HCT116 (cell line): ENCODE data around the gene BRD7. TPM values are rescaled to one million over a fixed set of nuclear protein-coding genes. Genes with fewer than 3 reads are reported as not detected.

ENCODE experiments used
- ATAC-seq: fragments of 200-7000 bp; cut with Tn5 transposase; 2 replicates; pipeline ENCODE4 v1.9.1; 2020; ENCODE audit warnings: mild to moderate bottlenecking, moderate library complexity
- BruUV-seq: library from RNA; stranded (reverse); fragments of 400-500 nt; replicated peaks from 2 replicates; lab custom pipeline; 2021; lab: Mats Ljungman, UMichigan
- CTCF ChIA-PET: fragments of 300-600 bp; sonication (Branson Sonifier 250); formaldehyde crosslinking; loops from one replicate; lab custom pipeline; 2021; ENCODE audit warnings: antibody characterized with exemption; lab: Charles Lee
- POLR2A ChIA-PET: fragments of 300-600, 350-600 bp; sonication (Branson Sonifier 250); formaldehyde crosslinking; loops from one replicate; lab custom pipeline; 2021; ENCODE audit warnings: antibody characterized with exemption; lab: Charles Lee
- RAD21 ChIA-PET, 2 experiments: fragments of 300-600 bp; sonication (Branson Sonifier 250); formaldehyde crosslinking; loops; one replicate each; lab custom pipeline; 2023; ENCODE audit warnings: low total read pairs in 2 of 2; ENCODE audit not compliant: uncharacterized antibody in 2 of 2, unreplicated experiment in 2 of 2, low non-redundant PET in 1 of 2; lab: Charles Lee
- DNase-seq: peaks from one replicate; pipeline ENCODE4 v3.0.0-alpha.2; 2010; ENCODE audit warnings: low read depth, low spot score
- H2AFZ ChIP-seq: fragments of 200-600 bp; shearing (Covaris generic), sonication (generic); 2 replicates; pipeline ENCODE4 v1.6.1; 2017; ENCODE audit warnings: low read depth, mixed run types, mixed read lengths, antibody characterized with exemption, low read length; ENCODE audit not compliant: poor library complexity, severe bottlenecking
- H3K27ac ChIP-seq: 2 replicates; pipeline ENCODE4 v1.5.1; 2012; ENCODE audit warnings: low read depth, low read length
- H3K27me3 ChIP-seq: fragments of 200-600 bp; sonication (generic); 2 replicates; pipeline ENCODE4 v1.6.1; 2016; ENCODE audit warnings: mixed run types, low read length, mixed read lengths; ENCODE audit not compliant: insufficient read depth
- H3K36me3 ChIP-seq, 2 experiments: fragments of 200-500 bp in 1 of 2; fragments of 200-600 bp in 1 of 2; sonication (Bioruptor generic) in 1 of 2; sonication (generic) in 1 of 2; 2 replicates each; pipeline versions ENCODE4 v1.5.1 to v1.6.1; 2014 to 2016; ENCODE audit warnings: low read length in 2 of 2, inconsistent platforms in 1 of 2, mixed read lengths in 1 of 2, mixed run types in 1 of 2; ENCODE audit not compliant: insufficient read depth in 2 of 2, control insufficient read depth in 1 of 2
- H3K4me1 ChIP-seq, 2 experiments: fragments of 200-600 bp in 1 of 2; sonication (generic) in 1 of 2; 2 replicates each; pipeline versions ENCODE4 v1.5.1 to v1.6.1; 2012 to 2017; ENCODE audit warnings: low read length in 2 of 2, inconsistent platforms in 1 of 2, mild to moderate bottlenecking in 1 of 2, mixed read lengths in 1 of 2, mixed run types in 1 of 2, moderate library complexity in 1 of 2; ENCODE audit not compliant: insufficient read depth in 2 of 2, control insufficient read depth in 1 of 2
- H3K4me2 ChIP-seq: fragments of 200-600 bp; sonication (generic); 2 replicates; pipeline ENCODE4 v1.6.1; 2017; ENCODE audit warnings: mixed run types, low read length, mixed read lengths
- H3K4me3 ChIP-seq, 2 experiments: fragments of 200-600 bp in 1 of 2; sonication (generic) in 1 of 2; replicated peaks in 1 of 2; 2 replicates each; pipeline ENCODE4 v1.5.1; 2011 to 2016; ENCODE audit warnings: low read length in 2 of 2, control low read depth in 1 of 2, low read depth in 1 of 2, mild to moderate bottlenecking in 1 of 2, mixed read lengths in 1 of 2, mixed run types in 1 of 2
- H3K79me2 ChIP-seq: fragments of 200-600 bp; sonication (generic); 2 replicates; pipeline ENCODE4 v1.6.1; 2017; ENCODE audit warnings: mild to moderate bottlenecking, mixed run types, low read length, moderate library complexity, mixed read lengths; ENCODE audit not compliant: insufficient read depth
- H3K9ac ChIP-seq: fragments of 200-600 bp; sonication (generic); 2 replicates; pipeline ENCODE4 v1.6.1; 2016; ENCODE audit warnings: low read length, mixed read lengths
- H3K9me2 ChIP-seq: fragments of 200-600 bp; sonication (generic), shearing (Covaris generic); 2 replicates; pipeline ENCODE4 v1.6.1; 2017; ENCODE audit warnings: mixed run types, mild to moderate bottlenecking, moderate library complexity; ENCODE audit not compliant: insufficient read depth
- H3K9me3 ChIP-seq, 2 experiments: fragments of 200-500 bp in 1 of 2; fragments of 200-600 bp in 1 of 2; sonication (Bioruptor generic) in 1 of 2; sonication (generic) in 1 of 2; 2 replicates each; pipeline ENCODE4 v1.6.1; 2014 to 2017; ENCODE audit warnings: low read length in 2 of 2, mixed read lengths in 2 of 2, inconsistent platforms in 1 of 2, low read depth in 1 of 2, mild to moderate bottlenecking in 1 of 2, mixed run types in 1 of 2, moderate library complexity in 1 of 2; ENCODE audit not compliant: control insufficient read depth in 1 of 2, insufficient read depth in 1 of 2
- H4K20me1 ChIP-seq: fragments of 200-600 bp; sonication (generic), shearing (Covaris generic); 2 replicates; pipeline ENCODE4 v1.6.1; 2017; ENCODE audit warnings: mixed run types, mild to moderate bottlenecking, moderate library complexity; ENCODE audit not compliant: insufficient read depth
- ATF3 ChIP-seq: IDR thresholded peaks from 2 replicates; pipeline ENCODE4 v1.6.1; 2012
- CBX3 ChIP-seq: IDR thresholded peaks from 2 replicates; pipeline ENCODE4 v1.6.1; 2012; ENCODE audit warnings: low read depth
- ELF1 ChIP-seq: IDR thresholded peaks from 2 replicates; pipeline ENCODE4 v1.6.1; 2012; ENCODE audit warnings: low read depth, borderline replicate concordance
- EZH2phosphoT487 ChIP-seq: fragments of 200-600 bp; IDR thresholded peaks from 2 replicates; pipeline ENCODE4 v1.6.1; 2018; ENCODE audit warnings: antibody characterized with exemption, borderline replicate concordance
- FOSL1 ChIP-seq: IDR thresholded peaks from 2 replicates; pipeline ENCODE4 v1.6.1; 2012; ENCODE audit warnings: low read depth
- POLR2AphosphoS5 ChIP-seq: IDR thresholded peaks from 2 replicates; pipeline ENCODE4 v1.6.1; 2011; ENCODE audit warnings: mild to moderate bottlenecking, low read depth, low read length, moderate library complexity
- RAD21 ChIP-seq: IDR thresholded peaks from 2 replicates; pipeline ENCODE4 v1.6.1; 2012; ENCODE audit warnings: low read depth, mild to moderate bottlenecking
- REST ChIP-seq: IDR thresholded peaks from 2 replicates; pipeline ENCODE4 v1.6.1; 2012; ENCODE audit warnings: low read depth
- SP1 ChIP-seq: IDR thresholded peaks from 2 replicates; pipeline ENCODE4 v1.6.1; 2012; ENCODE audit warnings: low read depth
- SRF ChIP-seq: IDR thresholded peaks from 2 replicates; pipeline ENCODE4 v1.6.1; 2012; ENCODE audit warnings: low read depth
- ZBTB33 ChIP-seq: IDR thresholded peaks from 2 replicates; pipeline ENCODE4 v1.6.1; 2011; ENCODE audit warnings: mild to moderate bottlenecking, low read length, moderate library complexity; ENCODE audit not compliant: insufficient replicate concordance; ENCODE audit errors: extremely low read depth
- ZFX ChIP-seq: fragments of 450-650 bp; IDR thresholded peaks from 2 replicates; pipeline ENCODE4 v1.6.1; 2017
- ZNF274 ChIP-seq: fragments of 200-500 bp; sonication (Bioruptor generic); IDR thresholded peaks from 2 replicates; pipeline ENCODE4 v1.6.1; 2014; ENCODE audit warnings: mild to moderate bottlenecking, low read depth, low read length, inconsistent platforms
- intact Hi-C: fragments of 100-400 bp; cut with micrococcal nuclease; formaldehyde crosslinking; loops from 2 replicates; pipeline ENCODE4 v1.10.0; 2022
- total RNA-seq: library from RNA; stranded (reverse); gene quantifications from one replicate; pipeline ENCODE4 v1.2.1, GENCODE V29; 2021; ENCODE audit not compliant: unreplicated experiment

BRD7 gene
- total RNA-seq, 1 experiment from 2014 or later = 85.4 TPM

GRCh38 chr16:50396761-50397535, 28.2 kb upstream of the BRD7 start (continued):
- TF ChIP-seq CBX3 = peak; percentile 84; the same call in 1 of the 2 replicates
- no peak for TF ChIP-seq EZH2phosphoT487
- peak; percentile 93 for TF ChIP-seq FOSL1
- peak; percentile 31; the same call in 1 of the 2 replicates for TF ChIP-seq POLR2AphosphoS5
- TF ChIP-seq, all 23 proteins: peak for 12

- Histone ChIP-seq H3K9ac (no peak overlapping the region), H3K79me2 (no peaks in the 10 kb centered on the region), H3K36me3 (no peaks in the 10 kb centered on the region), H3K4me3 (no peak overlapping the region), H3K9me2 (no peaks in the 10 kb centered on the region), H3K9me3 (no peaks in the 10 kb centered on the region), H3K4me2 (peak overlapping the region; percentile 72), H3K4me1 (peaks cover 12 to 30% of the 10 kb centered on the region in 2 experiments), H3K27me3 (no peaks in the 10 kb centered on the region), H4K20me1 (no peaks in the 10 kb centered on the region), H3K27ac (no peak overlapping the region), H2AFZ (no peak overlapping the region)
- no peak for ATAC-seq
- ChIA-PET RAD21 (no interaction called here), POLR2A (no interaction called here), CTCF (no interaction called here)
- no peak for TF ChIP-seq FOSL1
- no peak for TF ChIP-seq POLR2AphosphoS5
- no peak for TF ChIP-seq SRF
- TF ChIP-seq CBX3 = no peak
- TF ChIP-seq RAD21 = no peak
- no peak for TF ChIP-seq ELF1
- TF ChIP-seq REST = no peak
- TF ChIP-seq ZNF274 = no peak
- no peak for TF ChIP-seq ATF3
- TF ChIP-seq ZBTB33 = no peak
- TF ChIP-seq ZFX = no peak
- no peak for TF ChIP-seq SP1
- intact Hi-C loops = no loop called here
- no TSS peak for BruUV-seq
- no peak for DNase-seq
Observed at GRCh38 chr16:50395763-50396710, 27.2 kb upstream of the BRD7 start.
